Lower lobe of right lung (tissue), 2 donors: ENCODE data around the gene RNF44. TPM values are rescaled to one million over a fixed set of nuclear protein-coding genes. Genes with fewer than 3 reads are reported as not detected.
A peak's percentile ranks its signal among the peaks of the same experiment; 100 is the strongest.

Source experiments
- ATAC-seq, 2 donors: fragments of 200-7000 bp; cut with Tn5 transposase; one replicate each; pipeline ENCODE4 v1.9.1; 2020 to 2022; ENCODE audit warnings: mild to moderate bottlenecking in 2 of 2, moderate library complexity in 2 of 2
- DNase-seq: peaks from one replicate; pipeline ENCODE4 v3.0.0-alpha.2; 2020
- H3K27ac ChIP-seq: fragments of 200-600 bp; one replicate; pipeline ENCODE4 v1.8.0; 2022
- H3K27me3 ChIP-seq: fragments of 200-600 bp; one replicate; pipeline ENCODE4 v1.8.0; 2022; ENCODE audit warnings: low read depth
- H3K36me3 ChIP-seq: fragments of 200-600 bp; one replicate; pipeline ENCODE4 v1.8.0; 2022; ENCODE audit warnings: mild to moderate bottlenecking
- H3K4me1 ChIP-seq: fragments of 200-600 bp; one replicate; pipeline ENCODE4 v1.8.0; 2022
- H3K4me3 ChIP-seq: fragments of 200-600 bp; one replicate; pipeline ENCODE4 v1.8.0; 2022; ENCODE audit warnings: mild to moderate bottlenecking
- H3K9me3 ChIP-seq: fragments of 200-600 bp; one replicate; pipeline ENCODE4 v1.8.0; 2022
- CTCF ChIP-seq: fragments of 200-600 bp; IDR thresholded peaks from one replicate; pipeline ENCODE4 v1.8.0; 2022; ENCODE audit warnings: antibody characterized with exemption, mild to moderate bottlenecking
- intact Hi-C: fragments of 100-400 bp; cut with DNase I; formaldehyde crosslinking; loops from one replicate; pipeline ENCODE4 v1.11.0; 2022
- total RNA-seq: library from RNA; stranded (reverse); fragmentation: NEBNext Ultra II Directional; extraction: Animal tissue kit (Norgen Biotek cat#: 25700); gene quantifications from one replicate; pipeline ENCODE4 v1.2.1, GENCODE V29; 2021
- donor health status: DM: no; HTN: yes; CAD: no; lungs with severe emphysema.

RNF44 gene
- total RNA-seq, 1 donor from 2014 or later: 55.1 TPM

GRCh38 chr5:176530983-176531901, 6.0 kb downstream of the RNF44 start:
- ATAC-seq: no peak
- Histone ChIP-seq H3K27ac (no peak overlapping the region), H3K9me3 (no peaks in the 10 kb centered on the region), H3K36me3 (peaks cover 46% of the 10 kb centered on the region), H3K4me3 (no peak overlapping the region), H3K27me3 (no peaks in the 10 kb centered on the region), H3K4me1 (peaks cover 58% of the 10 kb centered on the region)
- no peak for TF ChIP-seq CTCF
- intact Hi-C loops: no loop called here
- peak; percentile 41 for DNase-seq

GRCh38 chr5:176530393-176530982, 6.7 kb downstream of the RNF44 start:
- no peak overlapping the region for H3K4me3 ChIP-seq
- ATAC-seq: no peak
- no peak overlapping the region for H3K27ac ChIP-seq

GRCh38 chr5:176529741-176530141, 7.5 kb downstream of the RNF44 start:
- H3K27me3 ChIP-seq: no peaks in the 10 kb centered on the region
- no peak overlapping the region for H3K27ac ChIP-seq
- peaks cover 43% of the 10 kb centered on the region for H3K4me1 ChIP-seq
- intact Hi-C loops: no loop called here
- H3K4me3 ChIP-seq: no peak overlapping the region
- no peaks in the 10 kb centered on the region for H3K9me3 ChIP-seq
- ATAC-seq (peak in 1 of 2 donors; percentile 12), DNase-seq (peak; percentile 47)
- peaks cover 50% of the 10 kb centered on the region for H3K36me3 ChIP-seq
- TF ChIP-seq CTCF: no peak

More at GRCh38 chr5:176530393-176530982, 6.7 kb downstream of the RNF44 start:
- intact Hi-C loops: no loop called here
- H3K27me3 ChIP-seq: no peaks in the 10 kb centered on the region
- H3K4me1 ChIP-seq: peaks cover 51% of the 10 kb centered on the region
- DNase-seq: peak; percentile 47
- H3K9me3 ChIP-seq: no peaks in the 10 kb centered on the region
- peaks cover 48% of the 10 kb centered on the region for H3K36me3 ChIP-seq
- no peak for TF ChIP-seq CTCF

- Histone ChIP-seq H3K4me1 (peaks cover 38% of the 10 kb centered on the region), H3K4me3 (no peak overlapping the region), H3K27me3 (no peaks in the 10 kb centered on the region), H3K36me3 (peaks cover 50% of the 10 kb centered on the region), H3K9me3 (no peaks in the 10 kb centered on the region), H3K27ac (no peak overlapping the region)
- no peak for TF ChIP-seq CTCF
- ATAC-seq (no peak), DNase-seq (peak; percentile 40)
- intact Hi-C loops: no loop called here
These were observed 8.0 kb downstream of the RNF44 start for GRCh38 chr5:176529116-176529740.

- H3K9me3 ChIP-seq: no peaks in the 10 kb centered on the region
- H3K4me3 ChIP-seq: no peak overlapping the region
- intact Hi-C loops: no loop called here
- H3K27ac ChIP-seq: no peak overlapping the region
- DNase-seq: no peak
- peaks cover 33% of the 10 kb centered on the region for H3K4me1 ChIP-seq
- ATAC-seq: no peak
- no peaks in the 10 kb centered on the region for H3K27me3 ChIP-seq
- H3K36me3 ChIP-seq: peaks cover 50% of the 10 kb centered on the region
- no peak for TF ChIP-seq CTCF
These were observed 8.5 kb downstream of the RNF44 start for GRCh38 chr5:176528761-176529115.
